HG03457 (cell line): ENCODE data around the gene TMC5.

Experiments
- ATAC-seq: cut with Tn5 transposase; IDR thresholded peaks from one replicate; pipeline ENCODE4 v1.9.1; 2021; ENCODE audit warnings: moderate number of reproducible peaks; ENCODE audit not compliant: unreplicated experiment

The TMC5 gene

DNA sequence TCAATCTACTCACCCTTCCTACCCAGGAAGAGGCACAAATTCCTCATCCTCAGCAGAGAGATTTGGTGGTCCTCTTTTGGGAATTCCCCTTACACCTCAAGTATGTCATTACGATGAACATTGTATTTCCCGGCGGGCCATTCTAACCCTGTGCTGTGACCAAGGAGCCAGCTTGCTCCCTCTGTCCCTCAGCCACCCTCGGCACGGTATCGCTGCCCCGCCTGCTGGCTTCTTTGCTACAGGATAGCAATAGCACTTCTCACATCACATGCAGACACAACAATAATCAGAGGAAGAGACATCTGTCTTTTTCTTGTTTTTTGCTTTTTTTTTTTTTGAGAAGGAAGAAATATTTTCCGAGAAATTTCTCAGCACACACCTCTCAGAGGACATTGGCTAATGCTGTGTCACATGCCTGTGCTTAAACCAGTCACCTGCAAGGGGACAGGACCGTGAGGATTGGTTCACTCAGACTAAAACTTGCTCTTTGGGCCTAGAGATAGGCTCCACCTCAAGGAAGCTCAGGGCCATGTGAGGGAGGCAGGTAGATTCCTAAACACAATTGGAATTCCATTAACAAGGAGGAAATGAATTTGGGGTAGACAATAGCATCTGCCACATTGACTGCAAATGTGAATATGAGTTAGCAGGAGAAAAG lies 41.2 kb downstream of the TMC5 start:
- ATAC-seq, result no peak

DNA sequence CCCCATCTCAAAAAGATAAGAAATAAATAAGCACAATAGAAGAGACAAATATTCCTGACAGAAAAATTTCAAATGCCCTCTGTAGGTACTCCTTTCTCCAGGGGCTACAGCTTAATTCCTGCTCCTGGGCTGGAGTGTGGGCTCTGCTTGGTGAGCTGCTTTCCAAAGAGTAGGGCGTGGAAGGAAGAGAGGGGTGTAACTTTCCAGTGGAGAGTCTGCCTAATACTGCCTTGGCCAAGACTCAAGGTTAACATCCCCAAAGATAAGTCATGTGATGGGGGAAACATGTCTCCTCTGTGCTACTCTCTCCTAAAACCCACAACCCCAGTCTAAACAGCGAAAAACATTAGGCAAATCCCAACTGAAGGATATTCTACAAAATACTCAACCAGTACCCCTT lies 42.7 kb downstream of the TMC5 start:
- no peak for ATAC-seq

DNA sequence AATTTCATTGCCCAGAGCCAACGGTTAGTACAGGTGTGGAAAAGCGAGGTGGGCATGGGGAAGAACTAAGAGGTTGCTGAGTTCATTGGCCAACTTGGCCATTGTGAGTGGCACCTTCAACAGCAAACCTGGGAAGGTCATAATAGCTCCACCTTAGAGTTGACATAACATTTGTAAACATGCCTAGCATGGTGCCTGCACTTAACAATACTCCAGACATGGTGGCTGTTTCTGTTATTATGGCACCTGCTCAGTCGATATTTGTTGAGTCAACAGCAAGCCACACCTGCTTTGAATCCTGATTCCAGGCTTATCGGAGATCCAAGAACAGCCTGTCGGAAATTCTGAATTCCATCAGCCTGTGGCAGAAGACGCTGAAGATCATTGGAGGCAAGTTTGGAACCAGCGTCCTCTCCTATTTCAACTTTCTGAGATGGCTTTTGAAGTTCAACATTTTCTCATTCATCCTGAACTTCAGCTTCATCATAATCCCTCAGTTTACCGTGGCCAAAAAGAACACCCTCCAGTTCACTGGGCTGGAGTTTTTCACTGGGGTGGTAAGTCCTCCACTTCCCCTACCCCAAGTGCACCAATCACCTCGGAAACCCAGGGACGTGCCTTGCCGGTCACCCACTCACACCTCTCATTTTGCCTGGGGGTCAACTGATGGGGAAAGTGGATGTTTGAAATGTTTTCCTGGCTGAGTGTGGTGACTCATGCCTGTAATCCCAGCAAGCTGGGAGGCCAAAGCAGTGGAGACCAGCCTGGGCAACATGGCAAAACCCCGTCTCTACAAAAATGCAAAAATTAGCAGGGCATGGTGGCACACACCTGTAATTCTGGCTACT lies 46.0 kb downstream of the TMC5 start:
- ATAC-seq, result no peak

DNA sequence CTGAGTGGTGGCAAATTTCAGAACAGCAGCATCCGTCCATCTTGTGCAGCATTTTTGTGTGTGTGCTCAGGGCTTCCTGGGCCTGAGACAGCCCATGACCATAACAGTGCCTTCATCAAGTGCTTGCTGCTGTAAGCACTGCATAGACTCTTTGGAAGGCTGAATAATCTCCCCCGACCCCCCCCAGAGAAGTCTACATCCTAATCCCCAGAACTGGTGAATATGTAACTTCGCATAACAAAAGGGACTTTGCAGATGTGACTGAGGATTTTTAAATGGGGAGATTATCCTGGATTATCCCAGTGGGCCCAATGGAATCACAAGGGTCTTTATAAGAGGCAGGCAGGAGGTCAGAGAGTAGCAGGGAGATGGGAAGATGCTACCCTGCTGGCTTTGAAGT lies 50.6 kb downstream of the TMC5 start:
- no peak for ATAC-seq

DNA sequence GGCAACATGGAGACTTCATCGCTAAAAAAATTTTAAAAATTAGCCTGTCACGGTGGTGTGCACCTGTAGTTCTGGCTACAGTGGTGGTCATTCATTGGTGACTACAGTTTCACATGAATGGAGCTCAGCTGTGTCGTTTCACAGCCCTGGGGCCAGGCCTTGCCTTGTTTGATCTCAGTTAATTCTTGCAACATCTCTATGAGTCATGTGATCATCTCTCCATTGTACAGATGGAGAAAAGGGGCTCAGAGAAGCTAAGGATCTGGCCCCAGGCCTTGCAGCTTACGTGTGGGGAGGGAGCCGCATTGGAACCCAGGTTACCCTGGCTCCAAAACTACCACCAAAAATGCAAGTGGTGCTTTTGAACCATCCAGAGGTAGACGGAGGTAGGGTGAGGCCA lies 54.8 kb downstream of the TMC5 start:
- no peak for ATAC-seq

DNA sequence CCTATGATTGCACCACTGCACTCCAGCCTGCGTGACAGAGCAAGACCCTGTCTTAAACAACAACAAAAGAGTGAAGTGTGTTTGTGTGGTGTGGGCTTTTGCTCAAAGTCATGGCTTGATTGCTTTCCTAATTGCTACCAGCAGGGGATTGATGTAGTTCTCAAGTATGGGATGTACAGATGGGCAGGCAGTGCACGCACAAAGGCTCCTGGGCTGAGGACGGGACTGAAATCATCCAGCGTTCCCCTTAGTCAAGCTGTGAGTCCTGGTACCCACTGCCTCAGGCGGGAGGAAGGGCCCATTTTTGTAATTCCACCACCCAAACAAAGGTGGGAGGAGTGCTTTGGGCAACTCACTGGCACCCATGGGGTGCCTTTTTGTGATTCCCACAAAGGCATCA lies 56.9 kb downstream of the TMC5 start:
- no peak for ATAC-seq

DNA sequence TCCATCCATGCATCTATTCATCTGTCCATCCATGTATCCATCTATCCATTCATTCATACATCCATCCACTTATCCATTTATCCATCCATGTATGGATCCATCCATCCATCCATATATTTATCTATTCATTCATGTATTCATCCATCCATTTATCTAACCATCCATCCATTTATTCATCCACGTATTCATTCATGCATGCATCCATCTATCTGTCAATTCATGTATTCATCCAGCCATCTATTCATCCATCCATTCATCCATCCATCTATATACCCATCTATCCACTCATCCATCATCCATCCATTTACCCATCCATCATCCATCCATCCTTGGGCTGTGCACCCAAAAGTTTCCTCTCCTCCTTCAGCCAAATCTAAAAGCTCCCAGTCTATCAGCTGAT lies 60.8 kb downstream of the TMC5 start:
- no peak for ATAC-seq

DNA sequence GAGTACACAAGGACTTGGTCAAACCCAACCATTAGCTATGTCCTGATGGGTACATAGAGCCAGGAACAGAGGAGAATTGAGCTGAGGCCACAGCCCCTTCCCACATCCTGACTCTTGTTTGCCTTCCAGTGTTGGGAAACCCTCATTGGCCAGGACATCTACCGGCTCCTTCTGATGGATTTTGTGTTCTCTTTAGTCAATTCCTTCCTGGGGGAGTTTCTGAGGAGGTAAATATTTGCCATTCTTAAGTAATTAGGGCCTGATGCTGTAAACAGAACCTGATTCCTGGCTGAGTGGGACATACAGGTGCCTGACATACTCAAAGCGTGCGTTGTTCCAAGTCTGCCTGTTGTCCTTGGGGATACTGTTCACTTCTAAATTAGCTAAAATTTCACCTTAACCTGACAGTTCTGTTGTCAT lies 61.6 kb downstream of the TMC5 start:
- ATAC-seq, result no peak

DNA sequence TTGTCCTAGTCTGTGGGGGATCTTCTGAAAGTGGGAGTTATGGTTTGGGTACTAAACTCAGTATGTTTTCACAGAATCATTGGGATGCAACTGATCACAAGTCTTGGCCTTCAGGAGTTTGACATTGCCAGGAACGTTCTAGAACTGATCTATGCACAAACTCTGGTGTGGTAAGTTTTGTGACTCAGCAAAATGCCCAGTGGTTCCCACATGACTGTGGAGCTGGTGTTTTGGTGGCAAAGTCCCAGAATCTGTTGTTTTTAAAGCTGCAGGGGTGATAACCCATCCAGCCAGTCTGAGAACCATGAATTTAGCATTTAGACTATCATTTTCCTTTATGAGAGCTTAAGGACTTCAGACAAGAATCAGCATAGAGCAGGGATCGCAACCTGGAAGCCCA lies 63.6 kb downstream of the TMC5 start:
- no peak for ATAC-seq

DNA sequence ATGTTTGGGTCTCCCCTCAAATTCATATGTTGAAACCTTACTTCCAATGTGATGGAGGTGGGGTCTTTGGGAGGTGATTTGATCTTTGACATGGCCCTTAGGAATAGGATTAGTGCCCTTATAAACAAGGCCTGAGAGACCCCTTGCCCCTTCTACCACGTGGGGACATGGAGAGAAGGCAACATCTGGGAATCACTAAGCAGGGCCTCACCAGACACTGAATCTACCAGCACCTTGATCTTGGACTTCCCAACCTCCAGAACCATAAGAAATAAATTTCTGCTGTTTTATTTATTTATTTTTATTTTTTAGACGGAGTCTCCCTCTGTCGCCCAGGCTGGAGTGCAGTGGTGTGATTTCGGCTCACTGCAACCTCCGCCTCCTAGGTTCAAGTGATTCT lies 64.1 kb downstream of the TMC5 start:
- no peak for ATAC-seq

DNA sequence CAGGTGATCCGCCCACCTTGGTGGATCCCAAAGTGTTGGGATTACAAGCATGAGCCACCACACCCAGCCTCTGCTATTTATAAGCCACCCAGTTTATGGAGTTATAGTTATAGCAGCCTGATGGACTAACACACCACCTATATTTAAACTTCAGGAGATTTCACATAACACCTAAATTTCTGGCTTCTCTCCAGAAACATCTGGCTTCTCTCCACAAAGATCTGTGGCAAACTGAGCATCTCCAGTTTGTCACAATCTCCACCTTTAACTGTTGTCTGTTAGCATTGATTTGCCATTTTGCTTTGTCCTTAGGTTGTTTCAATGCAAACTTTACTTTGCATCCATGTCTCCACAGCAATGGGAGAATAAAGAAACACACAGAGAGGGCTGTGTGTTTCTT lies 64.6 kb downstream of the TMC5 start:
- no peak for ATAC-seq

DNA sequence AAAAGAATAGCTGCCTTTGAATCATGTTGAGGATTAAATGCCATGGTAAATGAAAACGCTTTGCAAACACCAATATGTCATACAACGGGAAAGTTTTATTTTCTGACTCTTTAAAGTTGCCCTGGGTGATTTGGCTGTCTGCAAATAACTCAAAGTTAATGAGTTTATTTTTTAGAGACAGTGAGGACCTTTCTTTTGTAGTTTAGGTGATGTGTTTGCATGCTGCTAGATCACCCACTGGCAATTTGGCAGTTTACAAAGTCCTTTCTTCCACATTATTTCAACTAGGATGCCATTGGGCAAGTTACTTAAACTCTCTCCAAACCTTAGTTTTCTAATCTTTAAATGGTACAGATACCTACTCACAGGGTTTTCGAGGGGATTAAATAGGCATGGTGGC lies 66.4 kb downstream of the TMC5 start:
- no peak for ATAC-seq

DNA sequence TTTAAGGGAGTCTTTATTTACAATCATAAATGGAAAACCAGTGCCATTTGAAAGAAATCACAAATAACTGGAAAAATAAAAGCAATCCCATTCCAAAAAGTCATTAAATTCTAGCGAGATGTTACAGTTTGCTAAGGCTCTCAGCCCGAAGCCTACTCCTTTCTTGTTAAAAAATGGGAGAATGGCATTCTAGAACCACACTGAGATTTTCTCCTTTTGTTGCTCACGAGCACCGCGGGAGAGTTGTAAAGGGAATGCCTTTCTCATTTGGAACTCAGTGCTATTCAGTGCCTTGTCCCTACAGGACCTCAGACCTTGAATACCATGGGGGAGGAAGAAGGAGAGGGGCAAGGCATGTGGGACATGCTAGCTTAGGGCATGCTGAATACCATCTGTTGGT lies 67.9 kb downstream of the TMC5 start:
- ATAC-seq, result no peak

DNA sequence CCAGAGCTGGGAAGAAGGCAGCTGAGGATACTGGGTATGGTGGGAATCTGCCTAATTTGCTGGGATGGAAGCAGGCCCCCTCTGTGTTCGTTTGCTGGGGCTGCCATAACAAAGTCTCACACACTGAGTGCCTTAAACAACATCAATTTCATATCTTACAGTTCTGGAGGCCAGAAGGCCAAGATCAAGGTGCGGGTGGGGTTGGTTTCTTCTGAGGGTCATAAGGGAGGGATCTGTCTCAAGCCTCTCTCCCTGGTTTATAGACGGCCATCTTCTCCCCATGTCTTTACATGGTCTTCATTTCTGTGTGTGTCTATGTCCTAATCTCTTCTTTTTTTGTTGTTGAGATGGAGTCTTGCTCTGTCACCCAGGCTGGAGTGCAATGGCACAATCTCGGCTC lies 68.4 kb downstream of the TMC5 start:
- ATAC-seq, result no peak

DNA sequence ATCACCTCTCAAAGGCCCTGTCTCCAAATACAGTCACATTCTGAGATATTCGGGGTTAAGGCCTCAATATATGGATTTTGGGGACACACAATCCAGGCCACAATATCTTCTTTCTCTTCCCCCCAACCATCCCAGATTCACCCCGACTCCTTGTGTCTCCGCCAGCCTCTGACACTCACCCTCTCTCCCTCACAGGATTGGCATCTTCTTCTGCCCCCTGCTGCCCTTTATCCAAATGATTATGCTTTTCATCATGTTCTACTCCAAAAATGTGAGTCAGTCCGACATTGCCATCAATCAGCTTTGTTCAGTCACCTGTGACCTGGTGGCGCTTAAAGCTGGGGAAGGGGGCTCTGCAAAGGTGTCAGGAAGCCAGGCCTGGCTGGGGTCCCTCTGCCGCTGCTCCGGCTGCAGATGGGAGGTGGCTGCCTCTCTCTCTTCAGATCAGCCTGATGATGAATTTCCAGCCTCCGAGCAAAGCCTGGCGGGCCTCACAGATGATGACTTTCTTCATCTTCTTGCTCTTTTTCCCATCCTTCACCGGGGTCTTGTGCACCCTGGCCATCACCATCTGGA lies 69.2 kb downstream of the TMC5 start:
- ATAC-seq, result no peak

DNA sequence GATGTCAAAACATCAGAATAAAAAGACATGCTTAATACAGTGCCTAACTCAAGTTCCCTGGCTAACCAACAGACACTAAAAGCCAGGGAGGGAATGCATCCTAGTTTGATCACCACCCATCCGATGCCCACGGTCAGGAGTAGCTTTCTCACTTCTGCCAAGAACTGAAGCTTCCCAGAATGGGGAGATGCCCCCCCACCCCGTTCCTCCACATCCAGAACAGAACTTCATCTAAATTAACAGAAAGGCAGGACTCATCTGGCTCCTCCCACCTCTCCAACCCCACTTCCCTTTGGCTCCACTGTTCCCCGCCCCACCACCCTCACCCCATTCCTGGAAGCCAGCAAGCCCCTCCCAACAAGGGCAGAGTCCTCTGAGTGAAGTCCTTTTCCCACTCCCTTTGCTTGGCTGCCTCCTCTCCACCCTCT lies 70.5 kb downstream of the TMC5 start:
- no peak for ATAC-seq

DNA sequence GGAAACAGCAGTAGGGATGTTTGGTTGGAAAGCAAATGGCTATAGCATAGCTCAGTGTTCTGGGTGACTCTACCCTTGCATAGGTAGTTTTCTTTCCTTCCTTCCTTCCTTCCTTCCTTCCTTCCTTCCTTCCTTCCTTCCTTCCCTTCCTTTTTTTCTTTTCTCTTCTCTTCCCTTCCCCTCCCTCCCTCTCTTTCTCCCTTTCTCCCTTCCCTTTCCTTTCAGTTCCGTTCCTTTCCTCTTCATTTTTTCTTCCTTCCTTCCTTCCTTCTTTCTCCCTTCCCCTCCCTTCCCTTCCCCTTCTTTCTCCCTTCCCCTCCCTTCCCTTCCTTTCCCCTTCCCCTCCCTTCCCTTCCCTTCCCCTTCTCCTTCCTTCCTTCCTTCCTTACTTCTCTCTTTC lies 72.9 kb downstream of the TMC5 start:
- ATAC-seq, result no peak

DNA sequence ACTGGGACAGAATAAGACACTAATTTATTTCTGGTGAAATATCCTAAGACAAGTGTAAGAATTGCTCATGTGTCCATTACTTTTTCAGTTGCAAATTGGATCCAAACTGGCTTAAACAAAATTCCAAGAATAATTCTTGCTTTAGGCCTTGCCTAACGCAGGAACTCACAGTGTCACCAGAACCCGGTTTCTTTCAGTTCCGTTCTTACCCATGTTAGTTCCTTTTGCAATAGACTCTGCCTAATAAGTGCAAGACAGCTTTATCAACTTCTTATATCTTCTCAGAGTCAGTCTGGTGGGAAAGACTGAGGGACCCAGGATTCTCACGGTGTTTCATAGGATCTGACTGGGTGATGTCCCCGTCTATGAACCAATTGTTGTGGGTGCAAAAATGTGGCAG lies 79.5 kb downstream of the TMC5 start:
- ATAC-seq, result no peak

DNA sequence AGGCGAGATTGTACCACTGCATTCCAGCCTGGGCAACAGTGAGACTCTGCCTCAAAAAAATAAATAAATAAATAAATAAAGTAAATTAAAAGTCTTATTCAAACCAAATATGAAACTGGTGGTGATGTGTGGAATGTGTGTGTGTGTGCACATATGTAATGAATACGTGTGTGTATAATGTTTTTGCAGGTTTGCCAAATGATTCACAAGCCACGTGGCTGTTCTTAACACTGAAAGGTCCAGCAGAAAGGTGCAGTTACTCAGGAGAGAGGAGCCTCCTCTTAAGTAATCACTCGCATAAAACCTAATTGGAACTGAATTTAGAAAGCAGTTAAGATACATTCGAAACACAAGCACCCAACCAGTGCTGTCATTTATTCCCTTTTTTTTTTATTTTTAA lies 81.3 kb downstream of the TMC5 start:
- ATAC-seq, result no peak

DNA sequence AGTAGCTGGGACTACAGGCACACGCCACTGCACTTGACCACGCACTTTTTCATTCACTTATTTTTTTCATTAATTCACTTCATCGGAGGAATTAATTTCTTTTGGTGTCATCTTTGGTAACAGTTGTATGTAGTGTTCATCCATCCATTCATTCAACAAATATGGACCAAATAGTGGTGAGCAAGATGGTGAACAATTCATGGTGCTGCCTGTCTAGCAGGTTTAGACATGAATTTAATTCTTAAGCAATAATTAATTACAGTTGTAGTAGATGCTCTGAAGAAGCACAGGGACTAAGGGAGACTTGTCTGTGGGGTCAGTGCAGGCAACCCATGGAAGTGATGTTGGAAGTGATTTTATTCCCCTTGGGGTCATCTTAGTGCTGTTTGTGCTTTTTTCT lies 81.8 kb downstream of the TMC5 start:
- no peak for ATAC-seq

DNA sequence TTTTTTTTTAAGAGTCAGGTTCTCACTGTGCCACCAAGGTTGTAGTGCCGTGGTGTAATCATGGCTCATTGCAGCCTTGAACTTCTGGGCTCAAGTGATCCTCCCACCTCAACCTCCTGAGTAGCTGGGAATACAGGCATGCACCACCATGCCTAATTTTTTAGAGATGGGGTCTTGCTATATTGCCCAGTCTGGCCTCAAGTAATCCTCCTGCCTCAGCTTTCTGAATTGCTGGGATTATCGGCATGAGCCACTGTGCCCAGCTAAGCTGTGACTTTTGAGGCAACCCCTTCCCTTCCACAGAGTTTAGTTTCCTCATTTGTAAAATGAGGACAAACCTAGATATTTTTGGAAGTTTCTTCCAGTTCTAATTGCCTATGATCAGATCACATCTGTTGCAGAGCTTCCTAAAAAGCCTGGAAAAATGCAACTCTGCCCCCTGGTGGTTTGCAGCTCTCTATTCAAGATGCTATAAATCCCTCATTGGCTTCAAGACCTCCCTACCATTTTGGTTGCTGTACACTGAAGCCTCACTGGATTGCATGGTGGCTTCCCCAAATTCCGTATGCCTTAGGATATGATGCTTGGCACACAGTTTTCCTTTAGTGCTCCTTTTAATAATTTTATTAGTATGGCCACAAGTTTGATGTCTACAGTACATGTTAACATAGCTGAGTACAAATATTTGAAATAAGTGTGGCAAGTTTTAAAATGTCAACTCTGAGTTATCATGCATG lies 84.9 kb downstream of the TMC5 start:
- no peak for ATAC-seq
